Gastroesophageal sphincter (tissue), 4 donors: Measurements from ENCODE around the gene MT4. TPM values are rescaled to one million over a fixed set of nuclear protein-coding genes. Genes with fewer than 3 reads are reported as not detected.
A peak's percentile ranks its signal among the peaks of the same experiment; 100 is the strongest.

Experiments used
- ATAC-seq: fragments of 150-250 bp; one replicate; pipeline ENCODE4 v1.9.1; 2016; ENCODE audit warnings: mild to moderate bottlenecking, moderate library complexity
- H3K27ac ChIP-seq, 4 donors: fragments of 200-600 bp; sonication (generic) in 3 of 4; 1 replicate in 3 of 4; 2 replicates in 1 of 4; pipeline ENCODE4 v1.5.1; 2016 to 2019
- H3K27me3 ChIP-seq: fragments of 200-600 bp; sonication (generic); one replicate; pipeline ENCODE4 v1.5.1; 2019
- H3K36me3 ChIP-seq, 2 donors: fragments of 200-600 bp; sonication (generic); one replicate each; pipeline ENCODE4 v1.5.1; 2019; ENCODE audit warnings: control low read depth in 1 of 2
- H3K4me1 ChIP-seq, 3 donors: fragments of 200-600 bp; sonication (generic); 1 replicate in 2 of 3; 2 replicates in 1 of 3; pipeline ENCODE4 v1.5.1; 2016 to 2019; ENCODE audit warnings: control low read depth in 2 of 3
- H3K4me3 ChIP-seq, 2 donors: fragments of 200-600 bp; sonication (generic); one replicate each; pipeline ENCODE4 v1.5.1; 2019; ENCODE audit warnings: mild to moderate bottlenecking in 1 of 2, moderate library complexity in 1 of 2
- H3K9me3 ChIP-seq, 3 donors: fragments of 200-600 bp; sonication (generic); one replicate each; pipeline ENCODE4 v1.5.1; 2017 to 2019; ENCODE audit warnings: control low read depth in 2 of 3
- EP300 ChIP-seq: sonication (generic); formaldehyde crosslinking; IDR thresholded peaks from one replicate; pipeline ENCODE4 v1.6.1; 2017; ENCODE audit warnings: antibody characterized with exemption, mild to moderate bottlenecking
- POLR2A ChIP-seq, 2 donors: fragments of 450-650 bp; IDR thresholded peaks; one replicate each; pipeline ENCODE4 v1.6.1; 2017; ENCODE audit warnings: antibody characterized with exemption in 2 of 2, mild to moderate bottlenecking in 2 of 2, moderate library complexity in 1 of 2
- POLR2AphosphoS5 ChIP-seq: sonication (generic); formaldehyde crosslinking; IDR thresholded peaks from one replicate; pipeline ENCODE4 v1.6.1; 2017; ENCODE audit warnings: antibody characterized with exemption
- WGBS, 2 donors: methylation state at CpG; one replicate each; pipeline ENCODE4 v1.1.5; 2018; ENCODE audit warnings: low coverage in 1 of 2; 5-methylcytosine and 5-hydroxymethylcytosine counted together
- total RNA-seq, 4 donors: library from RNA; depleted of rRNA; stranded (reverse); fragments of >200 nt; gene quantifications; one replicate each; pipeline ENCODE4 v1.1.0, GENCODE V29; 2016
- TF ChIP-seq, protein P1 (sequence below), 4 experiments: fragments of 200-600 bp in 2 of 4; fragments of 450-650 bp in 2 of 4; sonication (generic) in 1 of 4; IDR thresholded peaks; one replicate each; pipeline ENCODE4 v1.5.1; 2017 to 2019; ENCODE audit warnings: antibody characterized with exemption in 4 of 4, mild to moderate bottlenecking in 2 of 4, moderate library complexity in 2 of 4

MT4 gene
- total RNA-seq, 4 donors from 2014 or later: not detected

DNA sequence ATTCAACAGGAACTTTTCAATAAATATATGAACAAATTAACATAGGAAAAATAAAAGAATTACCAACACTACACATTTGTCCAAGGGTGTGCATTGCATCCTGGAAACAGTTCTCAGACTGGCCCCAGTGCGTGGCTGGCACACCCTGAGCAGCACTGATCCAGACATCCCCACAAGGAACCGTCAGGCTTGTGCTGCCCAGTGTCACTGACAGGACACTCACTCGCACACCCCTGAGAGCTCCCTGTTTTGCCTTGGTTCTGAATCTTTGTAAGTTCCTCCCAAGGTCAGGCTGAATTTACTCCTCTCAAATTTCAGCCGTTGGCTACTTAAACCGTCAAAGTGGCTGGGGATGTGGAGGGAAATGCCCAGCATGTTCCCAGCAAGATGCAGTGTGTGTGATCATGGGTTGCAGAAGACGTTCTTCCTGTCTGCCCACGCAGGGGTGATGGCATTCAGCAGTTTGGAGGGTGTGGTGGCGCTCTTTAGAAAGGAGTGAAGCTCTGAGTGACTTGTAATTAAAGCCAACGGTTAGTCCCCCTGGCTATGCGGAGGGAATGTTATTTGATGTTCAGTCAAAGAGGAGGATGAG lies 45.2 kb downstream of the MT4 start:
- TF ChIP-seq EP300: no peak
- TF ChIP-seq, protein P1, sequence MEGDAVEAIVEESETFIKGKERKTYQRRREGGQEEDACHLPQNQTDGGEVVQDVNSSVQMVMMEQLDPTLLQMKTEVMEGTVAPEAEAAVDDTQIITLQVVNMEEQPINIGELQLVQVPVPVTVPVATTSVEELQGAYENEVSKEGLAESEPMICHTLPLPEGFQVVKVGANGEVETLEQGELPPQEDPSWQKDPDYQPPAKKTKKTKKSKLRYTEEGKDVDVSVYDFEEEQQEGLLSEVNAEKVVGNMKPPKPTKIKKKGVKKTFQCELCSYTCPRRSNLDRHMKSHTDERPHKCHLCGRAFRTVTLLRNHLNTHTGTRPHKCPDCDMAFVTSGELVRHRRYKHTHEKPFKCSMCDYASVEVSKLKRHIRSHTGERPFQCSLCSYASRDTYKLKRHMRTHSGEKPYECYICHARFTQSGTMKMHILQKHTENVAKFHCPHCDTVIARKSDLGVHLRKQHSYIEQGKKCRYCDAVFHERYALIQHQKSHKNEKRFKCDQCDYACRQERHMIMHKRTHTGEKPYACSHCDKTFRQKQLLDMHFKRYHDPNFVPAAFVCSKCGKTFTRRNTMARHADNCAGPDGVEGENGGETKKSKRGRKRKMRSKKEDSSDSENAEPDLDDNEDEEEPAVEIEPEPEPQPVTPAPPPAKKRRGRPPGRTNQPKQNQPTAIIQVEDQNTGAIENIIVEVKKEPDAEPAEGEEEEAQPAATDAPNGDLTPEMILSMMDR (IDR thresholded peaks at IDR 0.05): no peak
- peak in 1 of 2 donors; percentile 20 for TF ChIP-seq POLR2A (IDR thresholded peaks at IDR 0.05)
- TF ChIP-seq POLR2AphosphoS5: peak; percentile 82
- peaks cover 0 to 63% (median 26%) of the 10 kb centered on the region in 3 donors for H3K4me1 ChIP-seq

DNA sequence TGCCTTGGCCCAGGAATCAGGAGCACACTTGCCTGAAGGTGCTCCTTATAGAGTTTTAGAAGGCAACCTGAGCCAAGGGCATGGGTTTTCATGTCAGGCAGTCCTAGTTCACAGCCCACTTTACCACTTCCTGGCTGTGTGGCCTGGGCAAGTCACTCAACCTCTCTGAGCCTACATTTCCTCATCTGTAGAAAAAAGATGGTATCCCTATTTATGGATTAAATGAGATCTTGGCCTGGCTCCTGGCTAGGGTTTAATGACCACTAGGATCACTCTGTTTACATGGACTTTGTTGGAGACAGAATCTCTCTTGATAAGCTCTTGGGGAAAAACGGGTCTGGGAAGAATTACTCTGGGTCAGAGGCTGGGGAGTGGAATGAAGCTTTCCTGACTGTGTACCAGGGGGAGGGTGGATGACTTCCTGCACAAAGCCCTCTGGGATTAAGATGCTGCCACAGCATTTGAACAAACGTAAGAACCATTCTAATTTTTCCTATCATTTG lies 45.8 kb downstream of the MT4 start:
- no peaks in the 10 kb centered on the region for H3K27me3 ChIP-seq
- TF ChIP-seq POLR2AphosphoS5 (no peak), POLR2A (IDR thresholded peaks at IDR 0.05) (no peak), EP300 (no peak)
- TF ChIP-seq, protein P1 (IDR thresholded peaks at IDR 0.05): no peak
- no peaks in the 10 kb centered on the region for H3K36me3 ChIP-seq
- peak overlapping the region in 1 of 2 donors; percentile 61 for H3K4me3 ChIP-seq
- no peaks in the 10 kb centered on the region for H3K9me3 ChIP-seq
- ATAC-seq: no peak
- peaks cover 0 to 62% (median 26%) of the 10 kb centered on the region in 3 donors for H3K4me1 ChIP-seq
- 5 to 41% methylated on average over 2 of the region's 2 CpGs for WGBS, 2 donors
- peak overlapping the region; percentile 71 to 92 (median 88) for H3K27ac ChIP-seq

More for the DNA sequence above, 45.2 kb downstream of the MT4 start:
- 8 to 19% methylated on average over 3 to 7 of the region's 10 CpGs for WGBS, 2 donors
- H3K36me3 ChIP-seq: no peaks in the 10 kb centered on the region
- H3K9me3 ChIP-seq: no peaks in the 10 kb centered on the region
- H3K4me3 ChIP-seq: peak overlapping the region in 1 of 2 donors; percentile 61
- no peak for ATAC-seq
- peak overlapping the region; percentile 71 to 92 (median 88) for H3K27ac ChIP-seq
- no peaks in the 10 kb centered on the region for H3K27me3 ChIP-seq

DNA sequence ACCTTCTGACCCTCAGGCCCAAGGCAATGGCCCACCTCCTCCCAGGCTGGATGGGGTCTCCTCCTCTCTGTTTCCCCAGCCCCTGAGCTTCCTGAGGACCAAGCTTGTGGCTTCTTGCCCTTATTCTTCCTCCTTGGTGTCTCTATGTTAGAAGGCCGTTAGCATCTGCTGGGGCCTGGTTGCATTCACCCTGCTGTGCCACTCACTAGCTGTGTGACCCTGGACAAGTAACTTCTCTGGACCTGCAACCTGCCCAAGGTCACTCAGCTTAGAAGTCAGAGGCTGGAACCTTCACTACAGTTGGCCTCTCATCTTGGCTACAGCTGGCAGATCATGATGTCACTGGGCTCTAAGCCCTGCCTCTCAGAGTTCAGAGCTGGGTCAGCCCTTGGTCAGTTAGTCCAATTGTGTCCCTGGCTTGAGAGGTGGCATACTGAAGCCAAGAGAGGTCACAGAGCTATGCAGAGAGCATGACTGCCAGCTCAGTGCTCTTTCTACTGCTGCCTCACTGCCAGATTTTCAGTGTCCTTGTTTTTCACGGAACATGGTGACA lies 46.5 kb downstream of the MT4 start:
- no peak overlapping the region for H3K4me3 ChIP-seq
- WGBS, 2 donors: 57 to 70% methylated on average over 1 to 2 of the region's 2 CpGs
- peak; percentile 6 for ATAC-seq
- H3K9me3 ChIP-seq: no peaks in the 10 kb centered on the region
- H3K27me3 ChIP-seq: no peaks in the 10 kb centered on the region
- peak overlapping the region; percentile 2 to 92 (median 88) for H3K27ac ChIP-seq
- no peaks in the 10 kb centered on the region for H3K36me3 ChIP-seq
- H3K4me1 ChIP-seq: peaks cover 0 to 55% (median 20%) of the 10 kb centered on the region in 3 donors
- TF ChIP-seq, protein P1 (IDR thresholded peaks at IDR 0.05): no peak
- TF ChIP-seq POLR2A (IDR thresholded peaks at IDR 0.05) (no peak), EP300 (no peak), POLR2AphosphoS5 (peak; percentile 46)

DNA sequence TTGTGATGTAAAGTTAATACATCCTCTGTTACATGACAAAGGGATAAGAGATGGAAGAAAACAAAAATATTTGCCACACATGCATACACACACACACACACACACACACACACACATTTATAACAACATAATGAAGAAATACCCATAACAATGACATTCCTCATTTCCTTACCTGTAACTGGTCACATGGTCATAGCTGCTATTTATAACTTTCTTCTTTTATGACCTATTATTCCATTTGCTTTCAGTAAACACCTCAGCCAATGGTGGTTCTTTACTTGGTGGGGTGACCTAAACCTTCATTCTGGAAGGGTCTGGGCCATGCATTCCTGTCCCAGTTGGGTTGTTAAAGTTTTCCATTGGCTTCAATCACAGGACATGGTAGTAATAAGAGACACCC lies 48.8 kb downstream of the MT4 start:
- Histone ChIP-seq H3K27ac (no peak overlapping the region), H3K4me3 (no peak overlapping the region), H3K36me3 (no peaks in the 10 kb centered on the region), H3K27me3 (no peaks in the 10 kb centered on the region), H3K4me1 (peaks cover 0 to 51% (median 22%) of the 10 kb centered on the region in 3 donors), H3K9me3 (no peaks in the 10 kb centered on the region)
- no peak for ATAC-seq
- no peak for TF ChIP-seq POLR2A (IDR thresholded peaks at IDR 0.05)
- TF ChIP-seq POLR2AphosphoS5: no peak
- TF ChIP-seq, protein P1 (IDR thresholded peaks at IDR 0.05): no peak
- TF ChIP-seq EP300: no peak

DNA sequence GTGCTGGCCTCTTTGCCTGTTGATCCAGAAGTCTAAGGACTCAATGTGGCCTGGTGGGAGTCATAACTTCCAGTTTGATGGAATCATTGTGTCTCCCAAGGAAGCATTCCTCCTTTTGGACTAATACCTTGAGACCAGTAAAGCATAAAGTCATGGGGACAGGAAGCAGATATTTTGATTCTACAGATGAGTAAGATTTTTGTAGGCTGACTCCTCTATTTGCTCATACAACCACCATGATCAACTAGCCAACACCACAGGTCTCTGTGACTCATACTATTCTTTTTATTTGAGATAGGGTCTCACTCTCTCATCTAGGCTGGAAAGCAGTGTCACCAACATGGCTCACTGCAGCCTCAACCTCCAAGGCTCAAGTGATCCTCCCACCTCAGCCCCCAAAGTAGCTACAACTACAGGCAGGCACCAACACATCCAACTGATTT lies 49.7 kb downstream of the MT4 start:
- no peak for ATAC-seq
- no peaks in the 10 kb centered on the region for H3K27me3 ChIP-seq
- no peak overlapping the region for H3K27ac ChIP-seq
- H3K4me1 ChIP-seq: peaks cover 0 to 43% (median 22%) of the 10 kb centered on the region in 3 donors
- no peak overlapping the region for H3K4me3 ChIP-seq
- H3K9me3 ChIP-seq: no peaks in the 10 kb centered on the region
- H3K36me3 ChIP-seq: no peaks in the 10 kb centered on the region
- TF ChIP-seq POLR2AphosphoS5: no peak
- no peak for TF ChIP-seq EP300
- TF ChIP-seq, protein P1 (IDR thresholded peaks at IDR 0.05): no peak
- TF ChIP-seq POLR2A (IDR thresholded peaks at IDR 0.05): no peak
